ENCODE measurements around the gene LRRC38. TPM values are rescaled to one million over a fixed set of nuclear protein-coding genes. Genes with fewer than 3 reads are reported as not detected.

LRRC38 gene
- total RNA-seq, 1 donor from 2014 or later: not detected

GRCh38 chr1:13456904-13457532, 56.8 kb downstream of the LRRC38 start:
- H4K20me1 ChIP-seq (ENCODE audit: insufficient read depth, low read length): no peaks in the 10 kb centered on the region
- TF ChIP-seq EZH2 (IDR thresholded peaks at IDR 0.05; ENCODE audit: insufficient read depth, low read length): no peak
- H2AFZ ChIP-seq (ENCODE audit: low read depth, low read length): no peak overlapping the region
- H3K4me2 ChIP-seq (ENCODE audit: low read length): no peak overlapping the region
- Mint-ChIP-seq H3K36me3 (ENCODE audit: low read depth, unreplicated experiment) (no peaks in the 10 kb centered on the region), H3K4me3 (ENCODE audit: unreplicated experiment) (no peak overlapping the region), H3K27me3 (ENCODE audit: low read depth, unreplicated experiment) (peaks cover 4% of the 10 kb centered on the region), H3K9me3 (ENCODE audit: unreplicated experiment) (peaks cover 5% of the 10 kb centered on the region), H3K4me1 (ENCODE audit: low read depth, unreplicated experiment) (no peaks in the 10 kb centered on the region), H3K27ac (ENCODE audit: unreplicated experiment) (no peak overlapping the region)
- H3K27me3 ChIP-seq (ENCODE audit: insufficient read depth, low read length): no peaks in the 10 kb centered on the region
- no peak overlapping the region for H3K27ac ChIP-seq (ENCODE audit: low read depth, low read length)
- no peaks in the 10 kb centered on the region for H3K4me1 ChIP-seq (ENCODE audit: insufficient read depth, low read length)
- no peak overlapping the region for H3K9ac ChIP-seq (ENCODE audit: low read length)
- DNase-seq (ENCODE audit: low read depth): no peak
- no peak overlapping the region for H3K4me3 ChIP-seq (ENCODE audit: insufficient read depth, low read depth, low read length)
- no peak for FAIRE-seq
- H3K9me3 ChIP-seq (ENCODE audit: insufficient read depth, low read depth, low read length): no peaks in the 10 kb centered on the region
- no peaks in the 10 kb centered on the region for H3K79me2 ChIP-seq (ENCODE audit: insufficient read depth, low read length)
- H3K36me3 ChIP-seq (ENCODE audit: insufficient read depth, low read length): no peaks in the 10 kb centered on the region

DNA sequence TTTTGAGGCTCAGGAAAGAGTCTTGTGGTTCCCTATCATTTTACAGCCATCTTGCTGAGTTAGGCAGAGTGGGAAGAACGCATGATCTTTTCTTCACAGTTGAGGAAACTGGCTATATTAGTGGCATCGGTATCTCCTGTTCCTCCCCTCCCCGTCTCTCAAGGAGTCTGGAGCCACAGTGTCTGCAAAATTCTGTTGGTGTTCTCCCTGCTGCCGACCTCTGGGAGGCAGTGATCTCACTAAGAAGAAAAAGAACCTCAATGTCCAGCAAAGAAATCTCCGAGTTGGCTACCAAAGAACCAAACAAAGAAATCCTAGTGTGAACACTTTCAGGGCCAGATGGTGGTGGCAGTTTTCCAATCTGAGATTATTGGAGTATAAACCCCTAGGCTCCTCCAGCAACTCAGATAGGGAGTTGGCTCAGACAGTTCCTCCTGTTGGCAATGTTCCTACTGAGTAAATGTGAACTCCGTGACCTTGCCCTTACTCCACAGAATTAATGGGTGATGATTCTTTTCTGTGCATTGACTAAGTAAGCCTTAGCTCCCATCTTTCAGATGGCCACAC, 62.3 kb downstream of the LRRC38 start:
- DNase-seq (ENCODE audit: low read depth) (no peak), FAIRE-seq (no peak)
- TF ChIP-seq EZH2 (IDR thresholded peaks at IDR 0.05; ENCODE audit: insufficient read depth, low read length) (no peak), CTCF (IDR thresholded peaks at IDR 0.05; ENCODE audit: insufficient read depth, low read depth, low read length) (no peak)
- Mint-ChIP-seq H3K9me3 (ENCODE audit: unreplicated experiment) (no peaks in the 10 kb centered on the region), H3K36me3 (ENCODE audit: low read depth, unreplicated experiment) (no peaks in the 10 kb centered on the region), H3K27ac (ENCODE audit: unreplicated experiment) (no peak overlapping the region), H3K27me3 (ENCODE audit: low read depth, unreplicated experiment) (no peaks in the 10 kb centered on the region), H3K4me3 (ENCODE audit: unreplicated experiment) (no peak overlapping the region), H3K4me1 (ENCODE audit: low read depth, unreplicated experiment) (no peaks in the 10 kb centered on the region)
- no peaks in the 10 kb centered on the region for H3K79me2 ChIP-seq (ENCODE audit: insufficient read depth, low read length)
- no peaks in the 10 kb centered on the region for H3K27me3 ChIP-seq (ENCODE audit: insufficient read depth, low read length)
- no peak overlapping the region for H3K4me3 ChIP-seq (ENCODE audit: insufficient read depth, low read depth, low read length)
- H4K20me1 ChIP-seq (ENCODE audit: insufficient read depth, low read length): no peaks in the 10 kb centered on the region
- no peak overlapping the region for H3K9ac ChIP-seq (ENCODE audit: low read length)
- H3K4me2 ChIP-seq (ENCODE audit: low read length): no peak overlapping the region
- no peaks in the 10 kb centered on the region for H3K4me1 ChIP-seq (ENCODE audit: insufficient read depth, low read length)
- no peaks in the 10 kb centered on the region for H3K36me3 ChIP-seq (ENCODE audit: insufficient read depth, low read length)
- H2AFZ ChIP-seq (ENCODE audit: low read depth, low read length): no peak overlapping the region
- H3K27ac ChIP-seq (ENCODE audit: low read depth, low read length): no peak overlapping the region
- H3K9me3 ChIP-seq (ENCODE audit: insufficient read depth, low read depth, low read length): no peaks in the 10 kb centered on the region

DNA sequence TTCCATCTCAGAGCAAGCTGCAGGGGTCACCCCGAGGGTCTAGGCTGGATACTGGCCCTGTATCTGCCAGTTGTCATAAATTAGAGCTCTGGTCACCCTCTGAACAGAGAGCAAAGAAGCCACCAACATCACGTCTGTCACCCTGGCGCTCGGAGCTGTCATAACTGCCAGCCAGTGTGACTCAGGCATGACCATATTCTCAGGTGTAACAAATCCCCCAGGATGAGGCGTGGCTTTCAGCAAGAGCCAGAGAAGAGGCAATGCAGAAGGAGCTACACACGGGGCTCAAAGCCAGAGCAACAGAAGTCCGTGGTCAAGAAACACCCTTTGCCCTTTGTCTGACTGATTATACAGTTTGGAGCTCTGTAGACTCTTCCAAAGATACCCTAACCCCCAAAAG, 63.6 kb downstream of the LRRC38 start:
- H3K4me1 ChIP-seq (ENCODE audit: insufficient read depth, low read length): no peaks in the 10 kb centered on the region
- no peak overlapping the region for H2AFZ ChIP-seq (ENCODE audit: low read depth, low read length)
- H3K27me3 ChIP-seq (ENCODE audit: insufficient read depth, low read length): no peaks in the 10 kb centered on the region
- no peak overlapping the region for H3K9ac ChIP-seq (ENCODE audit: low read length)
- H3K4me1 Mint-ChIP-seq (ENCODE audit: low read depth, unreplicated experiment): no peaks in the 10 kb centered on the region
- H3K27me3 Mint-ChIP-seq (ENCODE audit: low read depth, unreplicated experiment): no peaks in the 10 kb centered on the region
- DNase-seq (ENCODE audit: low read depth): no peak
- no peak overlapping the region for H3K4me3 ChIP-seq (ENCODE audit: insufficient read depth, low read depth, low read length)
- H3K4me2 ChIP-seq (ENCODE audit: low read length): no peak overlapping the region
- H3K27ac ChIP-seq (ENCODE audit: low read depth, low read length): no peak overlapping the region
- H3K79me2 ChIP-seq (ENCODE audit: insufficient read depth, low read length): no peaks in the 10 kb centered on the region
- H3K36me3 ChIP-seq (ENCODE audit: insufficient read depth, low read length): no peaks in the 10 kb centered on the region
- no peak for FAIRE-seq
- peaks cover 3% of the 10 kb centered on the region for H3K9me3 Mint-ChIP-seq (ENCODE audit: unreplicated experiment)
- no peaks in the 10 kb centered on the region for H4K20me1 ChIP-seq (ENCODE audit: insufficient read depth, low read length)
- H3K36me3 Mint-ChIP-seq (ENCODE audit: low read depth, unreplicated experiment): no peaks in the 10 kb centered on the region
- TF ChIP-seq EZH2 (IDR thresholded peaks at IDR 0.05; ENCODE audit: insufficient read depth, low read length): no peak
- no peak overlapping the region for H3K27ac Mint-ChIP-seq (ENCODE audit: unreplicated experiment)
- H3K9me3 ChIP-seq (ENCODE audit: insufficient read depth, low read depth, low read length): no peaks in the 10 kb centered on the region
- H3K4me3 Mint-ChIP-seq (ENCODE audit: unreplicated experiment): no peak overlapping the region
